A204.1 (cell line): ENCODE results near the gene UROC1.

ENCODE experiments used
- FAIRE-seq: peaks from 2 replicates; lab custom pipeline; 2012; peaks lifted over from hg19 to GRCh38; lab: Jason Lieb, UNC

The UROC1 gene

GRCh38 chr3:126439968-126440708 is 77.4 kb downstream of the UROC1 start:
- no peak for FAIRE-seq

GRCh38 chr3:126439346-126439967 is 78.1 kb downstream of the UROC1 start:
- no peak for FAIRE-seq

GRCh38 chr3:126438746-126439145 is 78.8 kb downstream of the UROC1 start:
- FAIRE-seq, result no peak

- FAIRE-seq, result no peak
These were observed 79.4 kb downstream of the UROC1 start for GRCh38 chr3:126438186-126438585.

GRCh38 chr3:126436826-126437717 is 80.5 kb downstream of the UROC1 start:
- FAIRE-seq, result no peak

GRCh38 chr3:126435456-126436315 is 81.9 kb downstream of the UROC1 start:
- FAIRE-seq, result no peak

- no peak for FAIRE-seq
These were observed 82.6 kb downstream of the UROC1 start for GRCh38 chr3:126434931-126435411.

GRCh38 chr3:126434264-126434590 is 83.3 kb downstream of the UROC1 start:
- FAIRE-seq, result no peak

GRCh38 chr3:126433496-126434263 is 83.9 kb downstream of the UROC1 start:
- FAIRE-seq, result no peak

- FAIRE-seq, result no peak
These were observed 84.5 kb downstream of the UROC1 start for GRCh38 chr3:126433105-126433430.

- FAIRE-seq, result no peak
These were observed 85.0 kb downstream of the UROC1 start for GRCh38 chr3:126432361-126433104.
